CD4-positive, alpha-beta T cell treated with Interleukin-4 for 1 hour (primary cell): ENCODE data around the gene YKT6.

Experiments
- DNase-seq, 2 donors: peaks; one replicate each; pipeline ENCODE4 v3.0.0-alpha.2; 2020 to 2022

YKT6 gene

GRCh38 chr7:44263326-44264082, 62.7 kb downstream of the YKT6 start:
- DNase-seq = no peak
